H1 (cell line): ENCODE data around the gene CDH15. TPM values are rescaled to one million over a fixed set of nuclear protein-coding genes. Genes with fewer than 3 reads are reported as not detected.
A peak's percentile ranks its signal among the peaks of the same experiment; 100 is the strongest.

ENCODE experiments used
- CTCF ChIA-PET: fragments of 300-600 bp; sonication (Branson Sonifier 250); formaldehyde crosslinking; loops from one replicate; lab custom pipeline; 2021; ENCODE audit not compliant: partially characterized antibody; lab: Charles Lee
- POLR2A ChIA-PET: fragments of 300-600 bp; sonication (Branson Sonifier 250); formaldehyde crosslinking; loops from one replicate; lab custom pipeline; 2021; ENCODE audit warnings: inconsistent platforms; ENCODE audit not compliant: partially characterized antibody; lab: Charles Lee
- DNase-seq, 2 experiments: peaks; one replicate each; pipeline versions ENCODE4 v3.0.0 to v3.0.0-alpha.2; 2010 to 2022; ENCODE audit warnings: low spot score in 2 of 2, low read depth in 1 of 2, mixed read lengths in 1 of 2
- FAIRE-seq: peaks from 2 replicates; lab custom pipeline; 2011; peaks lifted over from hg19 to GRCh38; lab: Jason Lieb, UNC
- H2AFZ ChIP-seq: 2 replicates; pipeline ENCODE4 v1.8.1; 2012; ENCODE audit warnings: low read length, inconsistent platforms
- H2AK5ac ChIP-seq: 2 replicates; pipeline ENCODE4 v1.6.1; 2013; ENCODE audit warnings: low read depth, low read length
- H2BK120ac ChIP-seq: replicated peaks from 2 replicates; pipeline ENCODE3; 2013; ENCODE audit warnings: low read depth, low read length, inconsistent platforms
- H2BK12ac ChIP-seq: 2 replicates; pipeline ENCODE4 v1.6.1; 2013; ENCODE audit warnings: low read depth, low read length
- H2BK15ac ChIP-seq: 2 replicates; pipeline ENCODE4 v1.6.1; 2013; ENCODE audit warnings: low read length
- H2BK20ac ChIP-seq: 2 replicates; pipeline ENCODE4 v1.6.1; 2013; ENCODE audit warnings: low read length
- H2BK5ac ChIP-seq: 2 replicates; pipeline ENCODE4 v1.6.1; 2013; ENCODE audit warnings: low read depth, low read length
- H3K14ac ChIP-seq: 2 replicates; pipeline ENCODE4 v1.6.1; 2013; ENCODE audit warnings: inconsistent platforms; ENCODE audit not compliant: insufficient read length
- H3K18ac ChIP-seq: 2 replicates; pipeline ENCODE4 v1.6.1; 2013; ENCODE audit warnings: low read length; ENCODE audit errors: extremely low read depth
- H3K23ac ChIP-seq: 2 replicates; pipeline ENCODE4 v1.6.1; 2013; ENCODE audit warnings: inconsistent platforms; ENCODE audit not compliant: insufficient read length
- H3K23me2 ChIP-seq: 2 replicates; pipeline ENCODE4 v1.6.1; 2013; ENCODE audit warnings: low read depth, low read length
- H3K27ac ChIP-seq: 2 replicates; pipeline ENCODE4 v1.6.1; 2011; ENCODE audit warnings: low read depth, low read length, inconsistent platforms
- H3K27me3 ChIP-seq, 4 experiments: replicated peaks in 1 of 4; 1 replicate in 1 of 4; 2 replicates in 3 of 4; pipeline versions ENCODE4 v1.6.1 to v1.8.1; 2011 to 2013; ENCODE audit warnings: low read length in 3 of 4, mild to moderate bottlenecking in 3 of 4, inconsistent platforms in 2 of 4, mixed read lengths in 2 of 4, moderate library complexity in 1 of 4; ENCODE audit not compliant: control insufficient read depth in 3 of 4, insufficient read depth in 3 of 4; ENCODE audit errors: extremely low read depth in 1 of 4
- H3K36me3 ChIP-seq, 4 experiments: 2 replicates each; pipeline versions ENCODE4 v1.6.1 to v1.8.1; 2011 to 2013; ENCODE audit warnings: mild to moderate bottlenecking in 4 of 4, low read length in 3 of 4, moderate library complexity in 2 of 4, control low read depth in 1 of 4, inconsistent platforms in 1 of 4; ENCODE audit not compliant: insufficient read depth in 4 of 4, control insufficient read depth in 2 of 4
- H3K4ac ChIP-seq: replicated peaks from 2 replicates; pipeline ENCODE3; 2013; ENCODE audit warnings: low read length, low read depth, mixed read lengths, inconsistent platforms; ENCODE audit not compliant: insufficient read length
- H3K4me1 ChIP-seq, 4 experiments: replicated peaks in 1 of 4; 1 replicate in 1 of 4; 2 replicates in 3 of 4; pipeline versions ENCODE4 v1.6.1 to v1.8.1; 2011 to 2013; ENCODE audit warnings: low read length in 3 of 4, inconsistent platforms in 2 of 4, mixed read lengths in 1 of 4; ENCODE audit not compliant: insufficient read depth in 4 of 4, control insufficient read depth in 3 of 4
- H3K4me2 ChIP-seq, 2 experiments: 2 replicates each; pipeline versions ENCODE4 v1.6.1 to v1.8.1; 2011 to 2013; ENCODE audit warnings: low read depth in 2 of 2, low read length in 2 of 2, control low read depth in 1 of 2, inconsistent platforms in 1 of 2, mild to moderate bottlenecking in 1 of 2; ENCODE audit not compliant: insufficient read depth in 1 of 2
- H3K4me3 ChIP-seq, 4 experiments: fragments of 200-600, 300-600 bp in 1 of 4; sonication (generic), shearing (Covaris generic), sonication (Bioruptor Twin) in 1 of 4; 2 replicates each; pipeline versions ENCODE4 v1.5.1 to v1.8.1; 2011 to 2016; ENCODE audit warnings: low read length in 4 of 4, low read depth in 3 of 4, control low read depth in 2 of 4, inconsistent platforms in 2 of 4, mild to moderate bottlenecking in 2 of 4, mixed read lengths in 1 of 4, moderate library complexity in 1 of 4; ENCODE audit not compliant: insufficient read depth in 2 of 4; ENCODE audit errors: extremely low read depth in 1 of 4
- H3K56ac ChIP-seq: replicated peaks from 2 replicates; pipeline ENCODE3; 2013; ENCODE audit warnings: low read depth, mild to moderate bottlenecking, mixed read lengths, low read length, inconsistent platforms; ENCODE audit not compliant: insufficient read length
- H3K79me1 ChIP-seq: 2 replicates; pipeline ENCODE4 v1.6.1; 2013; ENCODE audit warnings: low read depth, low read length, control low read depth
- H3K79me2 ChIP-seq, 2 experiments: 2 replicates each; pipeline versions ENCODE4 v1.6.1 to v1.8.1; 2012 to 2013; ENCODE audit warnings: low read length in 2 of 2, mild to moderate bottlenecking in 2 of 2, inconsistent platforms in 1 of 2; ENCODE audit not compliant: insufficient read depth in 2 of 2, control insufficient read depth in 1 of 2
- H3K9ac ChIP-seq, 4 experiments: replicated peaks in 1 of 4; 1 replicate in 1 of 4; 2 replicates in 3 of 4; pipeline versions ENCODE4 v1.6.1 to v1.8.1; 2011 to 2013; ENCODE audit warnings: low read depth in 3 of 4, low read length in 3 of 4, control low read depth in 2 of 4, mild to moderate bottlenecking in 2 of 4, moderate library complexity in 2 of 4, inconsistent platforms in 1 of 4; ENCODE audit errors: extremely low read depth in 1 of 4
- H3K9me3 ChIP-seq, 2 experiments: 2 replicates each; pipeline versions ENCODE4 v1.6.1 to v1.8.1; 2012 to 2013; ENCODE audit warnings: mild to moderate bottlenecking in 2 of 2, moderate library complexity in 2 of 2, control low read depth in 1 of 2, inconsistent platforms in 1 of 2, low read depth in 1 of 2, low read length in 1 of 2, mixed read lengths in 1 of 2; ENCODE audit not compliant: insufficient read depth in 2 of 2
- H4K20me1 ChIP-seq, 2 experiments: replicated peaks in 1 of 2; 2 replicates each; pipeline versions ENCODE3 to v1.8.1; 2011 to 2013; ENCODE audit warnings: inconsistent platforms in 2 of 2, low read length in 2 of 2, mild to moderate bottlenecking in 1 of 2; ENCODE audit not compliant: insufficient read depth in 2 of 2, control insufficient read depth in 1 of 2
- H4K5ac ChIP-seq: 2 replicates; pipeline ENCODE4 v1.6.1; 2013; ENCODE audit warnings: low read length, low read depth, mixed read lengths, inconsistent platforms; ENCODE audit not compliant: insufficient read length
- H4K8ac ChIP-seq: 2 replicates; pipeline ENCODE4 v1.8.0; 2013; ENCODE audit warnings: mild to moderate bottlenecking, moderate library complexity, low read length, inconsistent platforms; ENCODE audit not compliant: insufficient read depth; ENCODE audit errors: extremely low read depth
- H4K91ac ChIP-seq: replicated peaks from 2 replicates; pipeline ENCODE3; 2013; ENCODE audit warnings: low read length, mixed read lengths, inconsistent platforms; ENCODE audit not compliant: insufficient read length
- CHD1 ChIP-seq: IDR thresholded peaks from 2 replicates; pipeline ENCODE4 v1.6.1; 2012; ENCODE audit warnings: low read depth, low read length, improper control_type of control experiment
- HDAC6 ChIP-seq: IDR thresholded peaks from one replicate; pipeline ENCODE4 v1.7.1; 2012; ENCODE audit warnings: low read depth, mild to moderate bottlenecking, inconsistent platforms, low read length, moderate library complexity
- KDM4A ChIP-seq: IDR thresholded peaks from one replicate; pipeline ENCODE4 v1.7.1; 2012; ENCODE audit warnings: low read depth, mild to moderate bottlenecking, moderate library complexity, low read length, inconsistent platforms; ENCODE audit not compliant: severe bottlenecking
- NANOG ChIP-seq: IDR thresholded peaks from 2 replicates; pipeline ENCODE4 v1.6.1; 2011; ENCODE audit warnings: low read length, low read depth, mild to moderate bottlenecking, inconsistent platforms; ENCODE audit not compliant: insufficient read depth, poor library complexity, severe bottlenecking
- SP1 ChIP-seq: IDR thresholded peaks from 2 replicates; pipeline ENCODE4 v1.6.1; 2011; ENCODE audit warnings: low read depth, low read length
- WGBS, 2 experiments: shearing (Covaris generic) in 1 of 2; methylation state at CpG; one replicate each; pipeline versions ENCODE4 v1.1.6 to v1.1.7; 2013 to 2015; ENCODE audit warnings: low lambda C conversion rate in 2 of 2, mixed read lengths in 2 of 2, inconsistent platforms in 1 of 2, low coverage in 1 of 2, missing lambda C conversion rate in 1 of 2; ENCODE audit not compliant: insufficient replicate concordance in 2 of 2, insufficient coverage in 1 of 2, insufficient read length in 1 of 2; ENCODE audit errors: extremely low coverage in 1 of 2, missing lambda C conversion rate in 1 of 2; 5-methylcytosine and 5-hydroxymethylcytosine counted together
- polyA plus RNA-seq, 7 experiments: library from polyadenylated mRNA; depleted of rRNA in 3 of 7; stranded (reverse) in 5 of 7; unstranded in 2 of 7; fragments of >200 nt in 5 of 7; fragments of 200-250 nt in 2 of 7; gene quantifications; 1 replicate in 5 of 7; 2 replicates in 1 of 7; 4 replicates in 1 of 7; pipeline versions ENCODE4 v1.2.1 to v1.2.3, GENCODE V29; 2011 to 2013; ENCODE audit warnings: missing spikeins in 2 of 7, mixed read lengths in 2 of 7
- total RNA-seq: library from RNA; stranded (reverse); fragmentation: NEBNext Ultra II Directional; extraction: Animal tissue kit (Norgen Biotek cat#: 25700); gene quantifications from 2 replicates; pipeline ENCODE4 v1.2.1, GENCODE V29; 2021
- TF ChIP-seq, protein P1 (sequence below): IDR thresholded peaks from 2 replicates; pipeline ENCODE4 v1.6.1; 2011; ENCODE audit warnings: low read depth, mild to moderate bottlenecking, low read length; ENCODE audit not compliant: insufficient read depth
- TF ChIP-seq, protein P2 (sequence below): IDR thresholded peaks from 2 replicates; pipeline ENCODE4 v1.6.1; 2012; ENCODE audit warnings: inconsistent platforms

CDH15 gene
- total and polyA plus RNA-seq, 2 of the 8 experiments (the other 6 are each of a cell fraction or from before 2014, with no cell fraction given), result 0.50 to 0.82 TPM

GRCh38 chr16:89191033-89191900, 19.7 kb downstream of the CDH15 start:
- ChIA-PET POLR2A (interaction anchor here (0.6 kb wide), 2 partner anchors 141 to 1431 kb away, joined by 3 to 5 read pairs; no protein-coding TSS in a partner anchor), CTCF (interaction anchor here (0.5 to 2.2 kb wide), 4 partner anchors 17 to 578 kb away, joined by 3 to 10 read pairs (median 4); no protein-coding TSS in a partner anchor)
- Histone ChIP-seq H3K56ac (no peak overlapping the region), H3K4me1 (no peaks in the 10 kb centered on the region; a peak in 2 of 7 replicates), H4K5ac (no peak overlapping the region), H3K4me2 (peak overlapping the region; percentile 55 to 58; a peak in 3 of 4 replicates), H3K79me1 (no peaks in the 10 kb centered on the region), H3K4me3 (no peak overlapping the region), H2BK20ac (no peak overlapping the region; the same call in 1 of the 2 replicates), H3K4ac (no peak overlapping the region), H3K23ac (no peak overlapping the region), H3K27me3 (peaks cover 0 to 9% (median 6%) of the 10 kb centered on the region in 4 experiments; a peak in 6 of 7 replicates), H4K91ac (peak overlapping the region; percentile 40), H2BK5ac (no peak overlapping the region), H2AFZ (no peak overlapping the region), H3K9me3 (no peaks in the 10 kb centered on the region; a peak in 1 of 4 replicates), H3K36me3 (no peaks in the 10 kb centered on the region), H3K79me2 (no peaks in the 10 kb centered on the region), H3K27ac (no peak overlapping the region), H3K9ac (no peak overlapping the region), H4K8ac (peak overlapping the region; percentile 35; the same call in 1 of the 2 replicates), H2BK12ac (peak overlapping the region; percentile 33; the same call in 1 of the 2 replicates), H3K14ac (no peak overlapping the region), H2BK15ac (0 out of 2 replicates have a peak overlapping the region, but pooled peaks have one; percentile 14), H4K20me1 (peaks cover 2 to 6% of the 10 kb centered on the region in 2 experiments), H2AK5ac (no peak overlapping the region), H3K18ac (no peak overlapping the region), H2BK120ac (no peak overlapping the region), H3K23me2 (peaks cover 6% of the 10 kb centered on the region; the same call in 1 of the 2 replicates)
- WGBS, 2 experiments, result 89% methylated on average over 27 of the region's 44 CpGs; no CpG with 5 or more reads in 1 of the 2 experiments
- FAIRE-seq, result no peak
- peak in 1 of 2 experiments; percentile 63 for DNase-seq
- TF ChIP-seq SP1 (no peak), KDM4A (no peak), CHD1 (no peak), NANOG (no peak), HDAC6 (no peak)
- TF ChIP-seq, protein P1, sequence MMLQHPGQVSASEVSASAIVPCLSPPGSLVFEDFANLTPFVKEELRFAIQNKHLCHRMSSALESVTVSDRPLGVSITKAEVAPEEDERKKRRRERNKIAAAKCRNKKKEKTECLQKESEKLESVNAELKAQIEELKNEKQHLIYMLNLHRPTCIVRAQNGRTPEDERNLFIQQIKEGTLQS, result no peak
- TF ChIP-seq, protein P2, sequence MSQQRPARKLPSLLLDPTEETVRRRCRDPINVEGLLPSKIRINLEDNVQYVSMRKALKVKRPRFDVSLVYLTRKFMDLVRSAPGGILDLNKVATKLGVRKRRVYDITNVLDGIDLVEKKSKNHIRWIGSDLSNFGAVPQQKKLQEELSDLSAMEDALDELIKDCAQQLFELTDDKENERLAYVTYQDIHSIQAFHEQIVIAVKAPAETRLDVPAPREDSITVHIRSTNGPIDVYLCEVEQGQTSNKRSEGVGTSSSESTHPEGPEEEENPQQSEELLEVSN, result no peak
